ENCODE results near the gene PRKCI.

PRKCI gene

DNA sequence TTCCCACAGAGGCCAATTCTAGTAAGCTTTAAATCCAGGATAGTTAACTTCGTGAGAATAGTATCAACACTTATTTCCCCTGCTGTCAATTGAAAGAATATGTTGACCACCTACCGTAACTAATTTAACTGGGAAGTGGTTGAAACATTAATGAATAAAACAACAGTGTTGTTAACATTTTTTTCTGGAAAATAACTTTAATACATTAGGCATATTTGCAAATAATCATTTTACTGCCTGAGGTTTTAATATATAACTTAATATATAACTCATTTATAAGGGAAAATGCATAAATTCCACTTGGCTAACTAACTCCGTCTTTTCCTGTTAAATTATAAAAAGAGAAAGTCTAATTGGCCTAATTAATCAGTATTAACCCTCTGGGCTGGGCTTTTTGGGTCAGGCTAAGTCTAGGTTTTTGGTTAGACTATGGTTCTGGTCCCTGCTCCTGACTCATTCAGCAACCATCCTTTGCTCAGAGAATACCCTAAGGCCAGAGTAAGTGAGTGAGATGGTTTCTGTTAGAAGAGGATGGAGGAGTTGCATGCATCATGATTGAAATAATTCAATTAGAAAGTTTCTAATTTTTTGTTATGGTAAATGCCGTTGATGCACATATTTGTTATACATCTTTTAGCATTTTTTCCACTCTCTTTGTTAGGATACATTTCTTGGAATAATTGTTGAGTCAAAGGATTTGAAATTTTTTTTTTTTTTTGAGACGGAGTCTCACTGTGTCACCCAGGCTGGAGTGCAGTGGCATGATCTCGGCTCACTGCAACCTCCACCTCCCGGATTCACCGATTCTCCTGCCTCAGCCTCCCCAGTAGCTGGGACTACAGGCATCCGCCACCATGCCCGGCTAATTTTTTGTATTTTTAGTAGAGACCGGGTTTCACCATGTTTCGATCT, 124.5 kb downstream of the PRKCI start:
- no peak for DNase-seq

DNA sequence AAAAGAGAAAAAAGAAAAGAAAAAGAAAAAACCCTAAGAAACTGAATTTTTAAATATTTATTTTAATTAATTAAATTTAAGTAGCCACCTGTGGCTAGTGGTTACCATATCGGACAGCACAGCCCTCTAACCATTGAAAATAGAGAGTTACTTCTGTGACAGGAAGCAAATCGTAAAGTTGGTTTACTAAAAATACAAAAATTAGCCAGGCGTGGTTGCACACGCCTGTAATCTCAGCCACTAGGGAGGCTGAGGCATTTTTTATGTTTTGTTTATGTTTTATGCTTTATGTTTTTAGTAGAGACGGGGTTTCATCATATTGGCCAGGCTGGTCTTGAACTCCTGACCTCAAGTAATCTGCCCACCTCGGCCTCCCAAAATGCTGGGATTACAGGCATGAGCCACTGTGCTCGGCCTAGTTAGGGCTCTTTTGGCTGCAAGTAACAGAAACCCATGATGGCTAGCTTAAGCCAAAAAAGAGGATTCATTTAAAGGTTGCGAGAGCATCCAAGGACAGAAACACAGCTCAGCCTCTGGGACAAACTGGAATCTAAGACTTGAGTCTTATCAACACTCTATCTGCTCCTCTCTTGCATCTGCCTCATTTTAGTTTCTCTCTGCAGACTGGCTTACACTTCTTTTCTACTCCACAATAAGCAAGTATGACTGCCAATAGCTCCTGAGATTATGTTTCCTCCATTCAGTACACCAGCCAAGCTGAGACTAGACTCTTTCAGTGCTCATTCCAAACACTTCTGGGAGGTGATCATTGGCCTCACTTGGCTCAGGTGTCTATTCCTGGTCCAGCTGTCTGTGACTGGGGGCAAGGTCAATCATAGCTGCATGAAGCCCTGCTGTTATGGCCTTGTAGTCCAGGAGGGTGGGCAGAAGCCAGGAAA, 128.5 kb downstream of the PRKCI start:
- no peak for DNase-seq

DNA sequence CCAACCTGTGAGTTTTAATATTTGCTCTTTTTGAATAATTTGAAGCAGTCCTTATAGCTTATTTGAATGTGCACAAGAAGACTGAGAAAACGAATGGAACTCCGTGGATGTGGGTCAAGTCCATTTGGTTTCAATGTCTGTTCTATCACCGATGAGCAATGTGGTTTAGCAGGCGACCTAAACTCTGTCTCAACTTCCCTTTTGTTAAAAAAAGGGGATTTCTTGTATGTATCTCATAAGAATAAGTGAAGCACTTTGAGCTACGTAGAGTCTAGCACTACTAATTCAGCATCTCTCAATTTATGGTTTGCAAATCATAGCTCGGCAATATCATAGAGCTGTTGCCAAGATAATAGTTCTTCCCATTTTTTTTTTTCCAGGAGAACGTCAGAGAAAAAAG, 130.7 kb downstream of the PRKCI start:
- DNase-seq = no peak

DNA sequence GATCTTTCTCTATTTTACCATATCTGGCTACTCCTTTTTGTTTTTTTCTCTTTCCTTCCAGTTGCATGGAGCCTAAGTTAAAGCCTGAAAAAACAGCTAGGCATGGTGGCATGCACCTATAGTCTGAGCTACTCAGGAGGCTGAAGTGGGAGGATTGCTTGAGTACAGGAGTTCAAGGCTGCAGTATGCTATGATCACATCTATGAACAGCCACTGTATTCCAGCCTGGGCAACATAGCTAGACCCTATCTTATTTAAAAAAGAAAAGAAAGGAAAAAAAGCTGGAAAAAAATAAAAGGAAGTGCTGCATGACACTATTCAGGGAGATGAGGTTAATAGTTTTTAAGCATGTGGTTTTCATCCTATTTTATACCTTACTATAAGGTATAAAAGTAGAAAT, 131.3 kb downstream of the PRKCI start:
- DNase-seq = no peak

DNA sequence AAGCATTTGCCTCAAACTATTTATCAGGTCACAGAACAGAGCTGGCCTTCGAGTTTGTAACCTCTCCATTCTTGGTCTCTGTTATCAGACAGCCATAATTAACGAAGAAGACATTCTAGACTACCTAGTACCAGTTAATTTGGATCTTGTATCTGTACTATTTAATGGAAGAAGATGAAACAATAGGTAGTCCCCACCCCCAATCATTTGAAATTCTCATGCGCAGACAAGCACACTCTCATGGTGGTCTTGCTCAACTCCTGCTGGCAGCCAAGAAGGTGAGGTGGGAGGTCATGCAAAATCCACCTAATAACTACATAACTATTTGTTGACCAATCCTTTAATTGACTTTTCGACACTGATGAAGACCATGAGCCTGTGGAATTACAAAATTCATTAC, 132.5 kb downstream of the PRKCI start:
- DNase-seq = no peak
